HEK293 (cell line): ENCODE results near the gene TCF7L1.

Experiments
- GLI2 ChIP-seq: fragments of 450-650 bp; formaldehyde crosslinking; IDR thresholded peaks from 2 replicates; pipeline ENCODE4; 2017; ENCODE audit warnings: missing biosample characterization, missing genetic modification characterization, low read depth, borderline replicate concordance
- GLIS1 ChIP-seq: fragments of 450-650 bp; formaldehyde crosslinking; IDR thresholded peaks from 2 replicates; pipeline ENCODE4 v1.5.1; 2016; ENCODE audit warnings: missing biosample characterization, missing genetic modification characterization
- HOXD13 ChIP-seq: sonication (generic); formaldehyde crosslinking; IDR thresholded peaks from 2 replicates; pipeline ENCODE4 v1.8.0; 2022; ENCODE audit warnings: missing genetic modification reagents, borderline replicate concordance
- KLF16 ChIP-seq: fragments of 450-650 bp; formaldehyde crosslinking; IDR thresholded peaks from 2 replicates; pipeline ENCODE4 v1.5.1; 2017; ENCODE audit warnings: missing biosample characterization, missing genetic modification characterization
- RBAK ChIP-seq: fragments of 450-650 bp; formaldehyde crosslinking; IDR thresholded peaks from 2 replicates; pipeline ENCODE4 v1.5.1; 2016; ENCODE audit warnings: missing biosample characterization, missing genetic modification characterization
- SP3 ChIP-seq: fragments of 450-650 bp; formaldehyde crosslinking; IDR thresholded peaks from 2 replicates; pipeline ENCODE4 v1.5.1; 2016; ENCODE audit warnings: missing biosample characterization, missing genetic modification characterization
- ZBTB26 ChIP-seq: fragments of 450-650 bp; formaldehyde crosslinking; optimal IDR thresholded peaks from 2 replicates; pipeline ENCODE3; 2016; ENCODE audit warnings: missing biosample characterization, mild to moderate bottlenecking, missing genetic modification characterization
- ZBTB8A ChIP-seq: fragments of 450-650 bp; formaldehyde crosslinking; IDR thresholded peaks from 2 replicates; pipeline ENCODE4 v1.5.1; 2016; ENCODE audit warnings: missing biosample characterization, missing genetic modification characterization
- ZFP3 ChIP-seq: fragments of 450-650 bp; formaldehyde crosslinking; IDR thresholded peaks from 2 replicates; pipeline ENCODE4 v1.5.1; 2016; ENCODE audit warnings: low read depth, missing biosample characterization, missing genetic modification characterization
- ZFP41 ChIP-seq: fragments of 450-650 bp; formaldehyde crosslinking; IDR thresholded peaks from 2 replicates; pipeline ENCODE4 v1.5.1; 2016; ENCODE audit warnings: missing biosample characterization, missing genetic modification characterization, borderline replicate concordance
- ZFP69B ChIP-seq: fragments of 450-650 bp; formaldehyde crosslinking; IDR thresholded peaks from 2 replicates; pipeline ENCODE4 v1.5.1; 2016; ENCODE audit warnings: missing biosample characterization, missing genetic modification characterization
- ZIC2 ChIP-seq: fragments of 450-650 bp; formaldehyde crosslinking; IDR thresholded peaks from 2 replicates; pipeline ENCODE4 v1.5.1; 2016; ENCODE audit warnings: missing biosample characterization, missing genetic modification characterization
- ZNF132 ChIP-seq: fragments of 450-650 bp; formaldehyde crosslinking; IDR thresholded peaks from 2 replicates; pipeline ENCODE4 v1.5.1; 2017; ENCODE audit warnings: missing biosample characterization, missing genetic modification characterization, borderline replicate concordance
- ZNF140 ChIP-seq: fragments of 450-650 bp; formaldehyde crosslinking; IDR thresholded peaks from 2 replicates; pipeline ENCODE4 v1.5.1; 2016; ENCODE audit warnings: missing biosample characterization, missing genetic modification characterization
- ZNF350 ChIP-seq: fragments of 450-650 bp; formaldehyde crosslinking; IDR thresholded peaks from 2 replicates; pipeline ENCODE4 v1.5.0; 2017; ENCODE audit warnings: missing biosample characterization, mild to moderate bottlenecking, missing genetic modification characterization
- ZNF366 ChIP-seq: fragments of 450-650 bp; formaldehyde crosslinking; conservative IDR thresholded peaks from 2 replicates; pipeline ENCODE4 v1.5.1; 2016; ENCODE audit warnings: missing biosample characterization, missing genetic modification characterization
- ZNF558 ChIP-seq: fragments of 450-650 bp; formaldehyde crosslinking; IDR thresholded peaks from 2 replicates; pipeline ENCODE4 v1.5.1; 2016; ENCODE audit warnings: missing biosample characterization, missing genetic modification characterization
- ZNF560 ChIP-seq: fragments of 450-650 bp; formaldehyde crosslinking; IDR thresholded peaks from 2 replicates; pipeline ENCODE4 v1.5.1; 2017; ENCODE audit warnings: missing biosample characterization, missing genetic modification characterization, borderline replicate concordance
- ZNF580 ChIP-seq: fragments of 450-650 bp; formaldehyde crosslinking; IDR thresholded peaks from 2 replicates; pipeline ENCODE4 v1.5.1; 2016; ENCODE audit warnings: missing biosample characterization, missing genetic modification characterization
- ZNF585B ChIP-seq: fragments of 450-650 bp; formaldehyde crosslinking; IDR thresholded peaks from 2 replicates; pipeline ENCODE4 v1.5.1; 2016; ENCODE audit warnings: missing biosample characterization, missing genetic modification characterization
- ZNF626 ChIP-seq: fragments of 450-650 bp; sonication (Bioruptor Pico); formaldehyde crosslinking; IDR thresholded peaks from 2 replicates; pipeline ENCODE4 v1.5.1; 2018; ENCODE audit warnings: missing biosample characterization, missing genetic modification characterization, inconsistent platforms
- ZNF660 ChIP-seq: fragments of 450-650 bp; IDR thresholded peaks from 2 replicates; pipeline ENCODE4 v1.5.1; 2018; ENCODE audit warnings: missing biosample characterization, mild to moderate bottlenecking, missing genetic modification characterization
- ZNF677 ChIP-seq: fragments of 450-650 bp; IDR thresholded peaks from 2 replicates; pipeline ENCODE4 v1.5.0; 2018; ENCODE audit warnings: missing biosample characterization, mild to moderate bottlenecking, missing genetic modification characterization, moderate library complexity
- ZNF701 ChIP-seq: fragments of 450-650 bp; formaldehyde crosslinking; IDR thresholded peaks from 2 replicates; pipeline ENCODE4 v1.5.1; 2016; ENCODE audit warnings: missing biosample characterization, missing genetic modification characterization
- ZNF704 ChIP-seq: fragments of 450-650 bp; formaldehyde crosslinking; IDR thresholded peaks from 2 replicates; pipeline ENCODE4 v1.5.1; 2016; ENCODE audit warnings: missing biosample characterization, missing genetic modification characterization
- ZNF76 ChIP-seq: fragments of 450-650 bp; formaldehyde crosslinking; IDR thresholded peaks from 2 replicates; pipeline ENCODE4; 2016; ENCODE audit warnings: low read depth, missing biosample characterization, missing genetic modification characterization, borderline replicate concordance
- ZSCAN16 ChIP-seq: fragments of 450-650 bp; formaldehyde crosslinking; IDR thresholded peaks from 2 replicates; pipeline ENCODE4 v1.5.1; 2016; ENCODE audit warnings: missing biosample characterization, missing genetic modification characterization
- ZSCAN30 ChIP-seq: fragments of 450-650 bp; IDR thresholded peaks from 2 replicates; pipeline ENCODE4 v1.5.1; 2018; ENCODE audit warnings: missing biosample characterization, mild to moderate bottlenecking, missing genetic modification characterization, moderate library complexity
- ZSCAN4 ChIP-seq: fragments of 450-650 bp; formaldehyde crosslinking; IDR thresholded peaks from 2 replicates; pipeline ENCODE4 v1.5.1; 2017; ENCODE audit warnings: missing biosample characterization, missing genetic modification characterization
- ZSCAN5A ChIP-seq: fragments of 450-650 bp; formaldehyde crosslinking; IDR thresholded peaks from 2 replicates; pipeline ENCODE4 v1.5.1; 2016; ENCODE audit warnings: missing biosample characterization, missing genetic modification characterization
- TF ChIP-seq, protein P1 (sequence below): fragments of 450-650 bp; formaldehyde crosslinking; IDR thresholded peaks from 2 replicates; pipeline ENCODE4 v1.5.1; 2017; ENCODE audit warnings: missing biosample characterization, missing genetic modification characterization
- TF ChIP-seq, protein P2 (sequence below): fragments of 450-650 bp; formaldehyde crosslinking; IDR thresholded peaks from 2 replicates; pipeline ENCODE4 v1.5.0; 2017; ENCODE audit warnings: missing biosample characterization, missing genetic modification characterization, borderline replicate concordance

Gene TCF7L1

GRCh38 chr2:85132834-85133637 is at the start of gene TCF7L1 (continued):
- TF ChIP-seq ZNF701 (tag by site-specific recombination) (no peak), ZBTB26 (tag by site-specific recombination) (peak; percentile 97), ZNF677 (tag by site-specific recombination) (no peak), ZSCAN16 (tag by site-specific recombination) (no peak), ZNF140 (tag by site-specific recombination) (no peak), GLIS1 (tag by site-specific recombination) (peak; percentile 85), ZNF132 (tag by site-specific recombination) (no peak), ZNF350 (tag by site-specific recombination) (no peak), ZSCAN30 (tag by site-specific recombination) (no peak), RBAK (tag by site-specific recombination) (no peak), ZNF560 (no peak), ZSCAN4 (tag by site-specific recombination) (peak; percentile 89), ZBTB8A (peak; percentile 70), ZNF76 (tag by site-specific recombination) (peak; percentile 50; the same call in 1 of the 2 replicates), GLI2 (tag by site-specific recombination) (no peak), ZFP3 (tag by site-specific recombination) (no peak), ZIC2 (tag by site-specific recombination) (peak; percentile 60), SP3 (tag by site-specific recombination) (peak; percentile 90), ZNF558 (tag by site-specific recombination) (no peak), ZNF626 (tag by site-specific recombination) (no peak), ZNF585B (tag by site-specific recombination) (no peak), HOXD13 (CRISPR knock-in tag) (no peak), ZNF660 (tag by site-specific recombination) (peak; percentile 72; the same call in 1 of the 2 replicates), ZNF580 (tag by site-specific recombination) (no peak), ZNF704 (no peak), ZFP69B (tag by site-specific recombination) (peak; percentile 60), ZSCAN5A (tag by site-specific recombination) (0 out of 2 replicates have a peak, but pooled peaks have one; percentile 66), KLF16 (peak; percentile 90), ZFP41 (no peak), ZNF366 (tag by site-specific recombination) (peak; percentile 60)
- TF ChIP-seq, protein P1, sequence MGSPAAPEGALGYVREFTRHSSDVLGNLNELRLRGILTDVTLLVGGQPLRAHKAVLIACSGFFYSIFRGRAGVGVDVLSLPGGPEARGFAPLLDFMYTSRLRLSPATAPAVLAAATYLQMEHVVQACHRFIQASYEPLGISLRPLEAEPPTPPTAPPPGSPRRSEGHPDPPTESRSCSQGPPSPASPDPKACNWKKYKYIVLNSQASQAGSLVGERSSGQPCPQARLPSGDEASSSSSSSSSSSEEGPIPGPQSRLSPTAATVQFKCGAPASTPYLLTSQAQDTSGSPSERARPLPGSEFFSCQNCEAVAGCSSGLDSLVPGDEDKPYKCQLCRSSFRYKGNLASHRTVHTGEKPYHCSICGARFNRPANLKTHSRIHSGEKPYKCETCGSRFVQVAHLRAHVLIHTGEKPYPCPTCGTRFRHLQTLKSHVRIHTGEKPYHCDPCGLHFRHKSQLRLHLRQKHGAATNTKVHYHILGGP (tag by site-specific recombination), result no peak
- TF ChIP-seq, protein P2, sequence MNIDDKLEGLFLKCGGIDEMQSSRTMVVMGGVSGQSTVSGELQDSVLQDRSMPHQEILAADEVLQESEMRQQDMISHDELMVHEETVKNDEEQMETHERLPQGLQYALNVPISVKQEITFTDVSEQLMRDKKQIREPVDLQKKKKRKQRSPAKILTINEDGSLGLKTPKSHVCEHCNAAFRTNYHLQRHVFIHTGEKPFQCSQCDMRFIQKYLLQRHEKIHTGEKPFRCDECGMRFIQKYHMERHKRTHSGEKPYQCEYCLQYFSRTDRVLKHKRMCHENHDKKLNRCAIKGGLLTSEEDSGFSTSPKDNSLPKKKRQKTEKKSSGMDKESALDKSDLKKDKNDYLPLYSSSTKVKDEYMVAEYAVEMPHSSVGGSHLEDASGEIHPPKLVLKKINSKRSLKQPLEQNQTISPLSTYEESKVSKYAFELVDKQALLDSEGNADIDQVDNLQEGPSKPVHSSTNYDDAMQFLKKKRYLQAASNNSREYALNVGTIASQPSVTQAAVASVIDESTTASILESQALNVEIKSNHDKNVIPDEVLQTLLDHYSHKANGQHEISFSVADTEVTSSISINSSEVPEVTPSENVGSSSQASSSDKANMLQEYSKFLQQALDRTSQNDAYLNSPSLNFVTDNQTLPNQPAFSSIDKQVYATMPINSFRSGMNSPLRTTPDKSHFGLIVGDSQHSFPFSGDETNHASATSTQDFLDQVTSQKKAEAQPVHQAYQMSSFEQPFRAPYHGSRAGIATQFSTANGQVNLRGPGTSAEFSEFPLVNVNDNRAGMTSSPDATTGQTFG, result no peak
